GM23338 (cell line): ENCODE measurements around the gene H2AZ1. TPM values are rescaled to one million over a fixed set of nuclear protein-coding genes. Genes with fewer than 3 reads are reported as not detected.
"Not testable (repeated sequence)": the region's sequence is repeated elsewhere in the genome, so short reads cannot be mapped to it uniquely, and the experiment has no call there.

ENCODE experiments used
- ATAC-seq: fragments of 200-7000 bp; cut with Tn5 transposase; 3 replicates; pipeline ENCODE4 v1.9.1; 2020
- DNase-seq: peaks from one replicate; pipeline ENCODE4 v3.0.0-alpha.2; 2015; ENCODE audit warnings: low spot score
- H2AFZ ChIP-seq: fragments of 200-600 bp; sonication (generic); 2 replicates; pipeline ENCODE4 v1.8.0; 2016; ENCODE audit warnings: antibody characterized with exemption, mild to moderate bottlenecking, moderate library complexity
- H3F3A ChIP-seq: fragments of 200-600 bp; sonication (generic); replicated peaks from 2 replicates; pipeline ENCODE4 v1.8.0; 2017; ENCODE audit warnings: antibody characterized with exemption, mixed run types, low read depth
- H3K27ac ChIP-seq: fragments of 200-600 bp; sonication (generic); 2 replicates; pipeline ENCODE4 v1.6.1; 2016; ENCODE audit warnings: low read depth
- H3K27me3 ChIP-seq: fragments of 200-600 bp; sonication (generic); 2 replicates; pipeline ENCODE4 v1.8.0; 2016; ENCODE audit warnings: mild to moderate bottlenecking, mixed run types, moderate library complexity; ENCODE audit not compliant: insufficient read depth
- H3K36me3 ChIP-seq: fragments of 200-600 bp; sonication (generic); 2 replicates; pipeline ENCODE4 v1.8.0; 2016; ENCODE audit warnings: mild to moderate bottlenecking; ENCODE audit not compliant: insufficient read depth
- H3K4me1 ChIP-seq: fragments of 200-600 bp; sonication (generic); 2 replicates; pipeline ENCODE4 v1.8.0; 2016; ENCODE audit warnings: mild to moderate bottlenecking, moderate library complexity; ENCODE audit not compliant: insufficient read depth
- H3K4me2 ChIP-seq: fragments of 200-600 bp; sonication (generic); 2 replicates; pipeline ENCODE4 v1.7.1; 2017; ENCODE audit warnings: mixed run types
- H3K4me3 ChIP-seq: fragments of 200-600 bp; sonication (generic); 2 replicates; pipeline ENCODE4 v1.6.1; 2016; ENCODE audit warnings: mixed run types
- H3K79me2 ChIP-seq: fragments of 200-600 bp; sonication (generic); replicated peaks from 2 replicates; pipeline ENCODE4 v1.8.0; 2017; ENCODE audit warnings: mild to moderate bottlenecking; ENCODE audit not compliant: insufficient read depth
- H3K9me2 ChIP-seq: fragments of 200-600 bp; sonication (generic); 2 replicates; pipeline ENCODE4 v1.8.0; 2017; ENCODE audit not compliant: insufficient read depth
- H4K20me1 ChIP-seq: fragments of 200-600 bp; sonication (generic); replicated peaks from 2 replicates; pipeline ENCODE4 v1.8.0; 2017; ENCODE audit warnings: mild to moderate bottlenecking; ENCODE audit not compliant: insufficient read depth
- H3K27ac Mint-ChIP-seq: 2 replicates; pipeline ENCODE4 v1.8.0; 2020; ENCODE audit warnings: inconsistent platforms, mild to moderate bottlenecking, moderate library complexity, mixed read lengths
- H3K27me3 Mint-ChIP-seq: 3 replicates; pipeline ENCODE4 v1.8.0; 2022; ENCODE audit warnings: low read depth, mild to moderate bottlenecking, moderate library complexity, mixed read lengths, inconsistent platforms; ENCODE audit not compliant: insufficient read depth, poor library complexity
- H3K36me3 Mint-ChIP-seq: 3 replicates; pipeline ENCODE4 v1.8.0; 2021; ENCODE audit warnings: low read depth, mild to moderate bottlenecking, inconsistent platforms, moderate library complexity, mixed read lengths
- H3K4me1 Mint-ChIP-seq: 3 replicates; pipeline ENCODE4 v1.8.0; 2020; ENCODE audit warnings: mild to moderate bottlenecking, inconsistent platforms, mixed read lengths
- H3K4me3 Mint-ChIP-seq: 3 replicates; pipeline ENCODE4 v1.8.0; 2021; ENCODE audit warnings: moderate library complexity, mild to moderate bottlenecking, inconsistent platforms, mixed read lengths
- H3K9me3 Mint-ChIP-seq: 3 replicates; pipeline ENCODE4 v1.8.0; 2020; ENCODE audit warnings: moderate library complexity, mild to moderate bottlenecking, inconsistent platforms, mixed read lengths
- CREB1 ChIP-seq: fragments of 250-450 bp; sonication (Bioruptor Pico); IDR thresholded peaks from 2 replicates; pipeline ENCODE4 v1.5.0; 2020; ENCODE audit warnings: low read depth, mild to moderate bottlenecking, moderate library complexity
- EZH2 ChIP-seq: fragments of 200-600 bp; sonication (generic); IDR thresholded peaks from one replicate; pipeline ENCODE4 v1.8.0; 2017; ENCODE audit warnings: antibody characterized with exemption, mild to moderate bottlenecking, low read depth; ENCODE audit not compliant: unreplicated experiment
- JUNB ChIP-seq: IDR thresholded peaks from one replicate; pipeline ENCODE4 v1.6.1; 2016; ENCODE audit warnings: antibody characterized with exemption; ENCODE audit not compliant: unreplicated experiment
- NANOG ChIP-seq: IDR thresholded peaks from 2 replicates; pipeline ENCODE4 v1.6.1; 2016; ENCODE audit warnings: antibody characterized with exemption, borderline replicate concordance
- POLR2AphosphoS5 ChIP-seq: IDR thresholded peaks from 2 replicates; pipeline ENCODE4 v1.6.1; 2016; ENCODE audit warnings: antibody characterized with exemption, low read depth
- REST ChIP-seq: IDR thresholded peaks from one replicate; pipeline ENCODE4 v1.6.1; 2018; ENCODE audit warnings: antibody characterized with exemption; ENCODE audit not compliant: unreplicated experiment
- ZNF114 ChIP-seq: fragments of 250-450 bp; sonication (Bioruptor Pico); IDR thresholded peaks from 2 replicates; pipeline ENCODE4 v1.5.0; 2020; ENCODE audit warnings: mild to moderate bottlenecking, moderate library complexity
- ZNF331 ChIP-seq: fragments of 250-450 bp; sonication (Bioruptor Pico); IDR thresholded peaks from 2 replicates; pipeline ENCODE4 v1.5.0; 2020; ENCODE audit warnings: low read depth, mild to moderate bottlenecking, moderate library complexity
- polyA plus RNA-seq: library from polyadenylated mRNA; unstranded; fragments of >200 nt; fragmentation: Nextera tagmentation; extraction: Ambion mirVana; gene quantifications from 2 replicates; pipeline ENCODE4 v1.2.1, GENCODE V29; 2016
- total RNA-seq: library from RNA; depleted of rRNA; stranded (reverse); fragments of >200 nt; shearing (Covaris generic); gene quantifications from 2 replicates; pipeline ENCODE4 v1.2.3, GENCODE V29; 2014

H2AZ1 gene
- total and polyA plus RNA-seq, 2 experiments from 2014 or later, result 585 to 1,933 TPM

- H3K36me3 Mint-ChIP-seq, result peaks cover 6% of the 10 kb centered on the region; the same call in 1 of the 3 replicates
- H3K9me3 Mint-ChIP-seq, result peaks cover 6% of the 10 kb centered on the region; the same call in 1 of the 3 replicates
- DNase-seq (no peak), ATAC-seq (no peak)
- H3K27me3 Mint-ChIP-seq, result peaks cover 2% of the 10 kb centered on the region
- H3K79me2 ChIP-seq, result no peaks in the 10 kb centered on the region
- no peak overlapping the region for H3K4me3 Mint-ChIP-seq
- TF ChIP-seq CREB1 (CRISPR knock-in tag), result no peak
- no peaks in the 10 kb centered on the region for H3K27me3 ChIP-seq
- no peak overlapping the region for H3K4me2 ChIP-seq
- H3K36me3 ChIP-seq, result no peaks in the 10 kb centered on the region
- H3K4me3 ChIP-seq, result no peak overlapping the region
- H3K4me1 Mint-ChIP-seq, result no peaks in the 10 kb centered on the region
- H3K27ac ChIP-seq, result no peak overlapping the region
- no peaks in the 10 kb centered on the region for H3F3A ChIP-seq
- H3K4me1 ChIP-seq, result no peaks in the 10 kb centered on the region
- no peaks in the 10 kb centered on the region for H4K20me1 ChIP-seq
- no peak overlapping the region for H3K27ac Mint-ChIP-seq
- no peak overlapping the region for H2AFZ ChIP-seq
- H3K9me2 ChIP-seq, result no peaks in the 10 kb centered on the region
Measured at GRCh38 chr4:99961711-99962110, 11.6 kb upstream of the H2AZ1 start.

DNA sequence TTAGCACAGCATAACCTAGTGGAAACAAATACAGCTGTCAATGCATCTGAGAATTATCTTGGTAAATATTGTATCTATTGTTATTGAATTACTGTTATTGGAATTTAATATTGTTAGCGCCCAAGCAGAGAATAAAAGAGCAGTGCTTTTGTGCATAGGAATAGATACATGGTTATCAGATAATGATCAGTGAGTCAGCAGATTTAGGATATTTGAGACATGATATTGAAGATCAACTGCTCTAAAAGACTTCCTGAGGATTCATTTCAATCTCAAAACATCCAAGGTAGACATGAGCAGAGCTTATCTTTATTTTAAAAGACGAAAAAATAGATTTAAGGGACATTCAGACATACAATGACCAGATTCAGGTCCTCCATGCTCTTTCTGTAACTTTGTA is 10.6 kb upstream of the H2AZ1 start:
- Mint-ChIP-seq H3K27me3 (peaks cover 2% of the 10 kb centered on the region), H3K4me3 (no peak overlapping the region), H3K4me1 (no peaks in the 10 kb centered on the region), H3K9me3 (peaks cover 16% of the 10 kb centered on the region), H3K36me3 (peaks cover 6% of the 10 kb centered on the region; the same call in 1 of the 3 replicates), H3K27ac (no peak overlapping the region)
- H3K36me3 ChIP-seq, result no peaks in the 10 kb centered on the region
- no peaks in the 10 kb centered on the region for H3K4me1 ChIP-seq
- H3K27ac ChIP-seq, result no peak overlapping the region
- no peaks in the 10 kb centered on the region for H3K79me2 ChIP-seq
- DNase-seq (no peak), ATAC-seq (no peak)
- no peak overlapping the region for H3K4me2 ChIP-seq
- H3K9me2 ChIP-seq, result no peaks in the 10 kb centered on the region
- H2AFZ ChIP-seq, result no peak overlapping the region
- H3F3A ChIP-seq, result no peaks in the 10 kb centered on the region
- no peaks in the 10 kb centered on the region for H3K27me3 ChIP-seq
- no peak overlapping the region for H3K4me3 ChIP-seq
- no peaks in the 10 kb centered on the region for H4K20me1 ChIP-seq
- no peak for TF ChIP-seq NANOG
- TF ChIP-seq ZNF114, result no peak

DNA sequence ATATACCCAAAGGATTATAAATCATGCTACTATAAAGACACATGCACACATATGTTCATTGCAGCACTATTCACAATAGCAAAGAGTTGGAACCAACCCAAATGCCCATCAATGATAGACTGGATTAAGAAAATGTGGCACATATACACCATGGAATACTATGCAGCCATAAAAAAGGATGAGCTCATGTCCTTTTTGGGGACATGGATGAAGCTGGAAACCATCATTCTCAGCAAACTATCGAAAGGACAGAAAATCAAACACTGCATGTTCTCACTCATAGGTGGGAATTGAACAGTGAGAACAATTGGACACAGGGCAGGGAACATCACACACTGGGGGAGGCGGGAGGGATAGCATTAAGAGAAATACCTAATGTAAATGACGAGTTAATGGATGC is 8.1 kb upstream of the H2AZ1 start:
- not testable (repeated sequence) for H3K27me3 ChIP-seq, H3K27ac ChIP-seq, ATAC-seq, H4K20me1 ChIP-seq, H3K4me1 Mint-ChIP-seq, H3K4me3 Mint-ChIP-seq, DNase-seq, H3K9me2 ChIP-seq, H3K79me2 ChIP-seq, H3K27me3 Mint-ChIP-seq, H3K27ac Mint-ChIP-seq, H3K4me3 ChIP-seq, H3F3A ChIP-seq, H3K36me3 ChIP-seq, H2AFZ ChIP-seq, H3K4me1 ChIP-seq, H3K36me3 Mint-ChIP-seq, H3K4me2 ChIP-seq
- peaks cover 16% of the 10 kb centered on the region for H3K9me3 Mint-ChIP-seq

DNA sequence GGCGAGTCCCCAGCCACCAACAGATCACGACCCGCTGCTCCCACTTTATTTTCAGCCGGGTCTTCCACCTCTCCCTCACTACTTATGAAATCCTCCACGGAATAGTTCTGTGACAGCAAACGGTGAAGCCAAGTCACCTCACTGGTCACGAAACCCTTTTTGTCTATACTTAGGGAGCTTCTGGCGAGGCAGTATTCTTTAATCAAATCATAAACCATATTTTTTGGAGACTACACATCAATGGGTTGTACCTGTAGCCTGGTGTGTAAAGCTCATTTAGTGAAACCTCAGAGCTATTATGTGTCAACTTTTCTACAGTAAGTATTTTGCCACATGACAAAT is 809 bp upstream of the H2AZ1 start:
- no peak overlapping the region for H3K27ac Mint-ChIP-seq
- peak overlapping the region; percentile 94 for H2AFZ ChIP-seq
- no peak for TF ChIP-seq JUNB
- no peak for TF ChIP-seq EZH2
- TF ChIP-seq POLR2AphosphoS5, result no peak
- TF ChIP-seq REST, result no peak
- TF ChIP-seq ZNF331 (CRISPR knock-in tag), result no peak

More for the DNA sequence above, 809 bp upstream of the H2AZ1 start:
- peaks cover 3% of the 10 kb centered on the region; the same call in 2 of the 3 replicates for H3K9me3 Mint-ChIP-seq
- ATAC-seq (no peak), DNase-seq (no peak)
- peaks cover 15% of the 10 kb centered on the region for H3K4me1 Mint-ChIP-seq
- H3K79me2 ChIP-seq, result peaks cover 27% of the 10 kb centered on the region
- no peaks in the 10 kb centered on the region for H3K9me2 ChIP-seq
- peaks cover 12% of the 10 kb centered on the region for H3K36me3 ChIP-seq
- peak overlapping the region; percentile 83 for H3K4me3 ChIP-seq
- peaks cover 15% of the 10 kb centered on the region for H4K20me1 ChIP-seq
- H3K36me3 Mint-ChIP-seq, result peaks cover 1% of the 10 kb centered on the region; the same call in 1 of the 3 replicates
- peak overlapping the region; percentile 89 for H3K27ac ChIP-seq
- no peaks in the 10 kb centered on the region for H3K27me3 ChIP-seq
- peak overlapping the region; percentile 97 for H3K4me2 ChIP-seq
- peaks cover 25% of the 10 kb centered on the region for H3K4me1 ChIP-seq
- H3K27me3 Mint-ChIP-seq, result peaks cover 8% of the 10 kb centered on the region
- H3K4me3 Mint-ChIP-seq, result no peak overlapping the region
- H3F3A ChIP-seq, result peaks cover 29% of the 10 kb centered on the region
